ENCODE measurements around the gene CCDC39. TPM values are rescaled to one million over a fixed set of nuclear protein-coding genes. Genes with fewer than 3 reads are reported as not detected.

Gene CCDC39
- total RNA-seq, result not detected in 2 replicates

DNA sequence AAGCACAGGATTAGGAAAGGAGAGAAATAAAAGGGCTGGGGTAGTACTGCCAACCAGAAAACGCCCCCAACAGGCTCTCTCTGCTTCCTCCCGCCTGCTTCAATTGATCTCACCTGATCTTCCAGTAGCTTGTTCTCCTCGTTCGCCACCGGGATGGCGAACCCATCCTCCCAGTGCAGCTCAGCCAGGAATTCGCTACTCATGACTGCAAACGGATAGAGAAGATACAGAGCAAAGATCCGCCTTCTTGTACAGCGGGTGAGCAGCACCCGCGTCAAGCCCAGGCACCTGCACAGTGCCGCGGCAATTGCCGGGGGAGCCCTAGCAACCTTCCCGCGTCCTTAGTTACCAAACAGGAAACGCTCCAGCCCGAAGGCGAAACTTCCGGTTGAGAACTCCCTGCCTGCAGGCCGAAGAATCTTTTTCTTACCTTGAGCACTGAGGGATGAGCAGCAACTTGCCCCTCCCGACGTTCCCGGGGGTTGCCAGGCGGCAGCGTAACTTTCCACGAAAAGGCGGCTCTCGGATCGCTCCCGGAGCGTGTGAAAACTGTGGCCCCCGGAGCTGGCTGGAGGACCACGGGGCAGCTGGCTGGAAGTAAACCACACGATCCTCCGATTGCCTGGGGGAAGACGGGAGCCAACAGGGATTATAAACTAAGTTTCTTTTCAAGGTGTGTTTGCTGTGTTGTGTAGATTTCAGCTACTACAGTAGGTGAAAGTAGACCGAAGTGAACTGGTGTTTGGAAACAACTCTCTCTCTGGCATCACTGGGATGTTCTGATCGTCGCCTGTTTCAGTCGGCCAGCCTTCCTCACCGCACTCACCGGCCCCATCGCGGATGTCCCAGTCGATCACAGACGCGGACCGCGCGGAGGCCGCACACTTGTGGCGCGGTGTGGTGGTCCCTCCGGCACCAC, at the start of gene CCDC39:
TSS of gene CCDC39 (minus strand) at position 312 of the 919 bp plus-strand sequence. CDS start at position 203, 109 bp downstream.
- DNase-seq, result peak; percentile 88
- Mint-ChIP-seq H3K4me1 (peaks cover 16% of the 10 kb centered on the region), H3K4me3 (peak within 1 kb of the TSS; percentile 90), H3K27me3 (peaks cover 52% of the 10 kb centered on the region), H3K27ac (peak within 1 kb of the TSS; percentile 10), H3K36me3 (ENCODE audit: low read depth) (peaks cover 1% of the 10 kb centered on the region), H3K9me3 (no peaks in the 10 kb centered on the region)
- intact Hi-C loops (cut with micrococcal nuclease), result loop anchor here (5.0 kb wide), 1 partner anchor 47 kb away; no protein-coding TSS in a partner anchor

GRCh38 chr3:180720012-180720411, 40.7 kb upstream of the CCDC39 start:
- Mint-ChIP-seq H3K27me3 (no peaks in the 10 kb centered on the region), H3K4me3 (no peak overlapping the region), H3K36me3 (ENCODE audit: low read depth) (no peaks in the 10 kb centered on the region), H3K9me3 (no peaks in the 10 kb centered on the region), H3K4me1 (no peaks in the 10 kb centered on the region), H3K27ac (no peak overlapping the region)
- DNase-seq, result no peak
- intact Hi-C loops (cut with micrococcal nuclease), result no loop called here

DNA sequence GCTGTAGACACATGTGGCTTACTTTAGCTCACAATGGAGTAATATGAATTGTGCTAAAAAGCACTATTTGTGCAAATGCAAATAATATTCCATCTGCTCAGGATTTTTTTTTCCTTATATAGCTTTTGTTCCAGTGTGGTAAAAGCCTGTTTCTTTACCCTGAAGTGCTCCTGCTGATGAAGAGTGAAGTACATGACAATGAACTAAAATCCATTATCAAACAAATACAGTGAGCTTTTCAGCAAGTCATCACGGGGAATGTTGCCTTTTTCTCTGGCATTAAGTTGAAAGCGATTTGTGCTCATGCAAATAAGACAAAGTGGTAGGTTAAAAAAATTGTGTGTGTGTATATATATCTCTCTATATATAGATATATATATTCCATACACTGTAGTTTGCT, 28.6 kb upstream of the CCDC39 start:
- no peaks in the 10 kb centered on the region for H3K9me3 Mint-ChIP-seq
- H3K36me3 Mint-ChIP-seq (ENCODE audit: low read depth), result no peaks in the 10 kb centered on the region
- peaks cover 6% of the 10 kb centered on the region for H3K27me3 Mint-ChIP-seq
- no peak overlapping the region for H3K27ac Mint-ChIP-seq
- intact Hi-C loops (cut with micrococcal nuclease), result no loop called here
- H3K4me1 Mint-ChIP-seq, result no peaks in the 10 kb centered on the region
- H3K4me3 Mint-ChIP-seq, result no peak overlapping the region
- no peak for DNase-seq

- Mint-ChIP-seq H3K4me1 (no peaks in the 10 kb centered on the region), H3K9me3 (no peaks in the 10 kb centered on the region), H3K4me3 (no peak overlapping the region), H3K27me3 (peaks cover 6% of the 10 kb centered on the region), H3K27ac (no peak overlapping the region), H3K36me3 (ENCODE audit: low read depth) (no peaks in the 10 kb centered on the region)
- intact Hi-C loops (cut with micrococcal nuclease), result no loop called here
- DNase-seq, result no peak
Observed at GRCh38 chr3:180705619-180706018, 26.3 kb upstream of the CCDC39 start.

DNA sequence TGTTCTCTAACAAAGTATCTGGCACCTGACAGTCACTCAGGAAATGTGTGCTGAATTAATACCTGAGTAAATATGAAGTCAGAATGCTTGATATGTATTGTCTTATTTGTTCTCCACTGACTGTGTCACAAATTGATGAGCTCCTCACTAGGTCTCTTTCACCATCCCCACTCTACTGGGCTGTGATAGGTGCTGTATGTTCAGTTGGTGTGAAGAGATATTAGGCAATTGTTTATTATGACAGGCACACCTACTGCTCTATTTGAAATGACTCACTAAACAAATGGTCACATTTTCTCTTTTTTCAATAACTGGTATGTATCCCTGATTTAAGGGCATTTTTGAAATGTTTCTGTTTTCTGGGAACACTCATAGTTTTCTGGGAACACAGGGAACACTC, 25.2 kb upstream of the CCDC39 start:
- Mint-ChIP-seq H3K4me3 (no peak overlapping the region), H3K36me3 (ENCODE audit: low read depth) (no peaks in the 10 kb centered on the region), H3K9me3 (no peaks in the 10 kb centered on the region), H3K4me1 (no peaks in the 10 kb centered on the region), H3K27ac (no peak overlapping the region), H3K27me3 (peaks cover 6% of the 10 kb centered on the region)
- intact Hi-C loops (cut with micrococcal nuclease), result no loop called here
- DNase-seq, result no peak

DNA sequence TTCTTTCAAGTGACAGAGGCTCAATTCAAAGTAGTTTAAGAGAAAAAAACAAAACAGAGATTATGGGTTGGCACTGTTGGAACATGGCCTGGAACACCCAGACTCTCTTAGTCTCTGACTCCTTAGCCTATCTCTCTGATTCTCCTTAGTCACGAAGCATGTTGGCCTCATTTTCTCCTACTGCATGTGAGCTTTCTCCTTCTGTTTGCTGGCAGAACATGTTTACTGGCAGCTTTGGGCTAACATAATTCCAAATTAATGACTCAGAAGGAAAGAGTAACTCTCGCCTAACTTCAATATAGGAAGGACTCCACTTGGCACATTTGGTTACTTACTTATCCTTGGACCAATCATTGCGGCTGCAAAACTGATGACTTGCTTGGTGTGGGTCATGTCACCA, 21.7 kb upstream of the CCDC39 start:
- no peak for DNase-seq
- Mint-ChIP-seq H3K36me3 (ENCODE audit: low read depth) (no peaks in the 10 kb centered on the region), H3K4me3 (no peak overlapping the region), H3K4me1 (no peaks in the 10 kb centered on the region), H3K9me3 (no peaks in the 10 kb centered on the region), H3K27me3 (peaks cover 7% of the 10 kb centered on the region), H3K27ac (no peak overlapping the region)
- intact Hi-C loops (cut with micrococcal nuclease), result no loop called here

GRCh38 chr3:180698760-180699270, 19.5 kb upstream of the CCDC39 start:
- Mint-ChIP-seq H3K9me3 (no peaks in the 10 kb centered on the region), H3K36me3 (ENCODE audit: low read depth) (no peaks in the 10 kb centered on the region), H3K4me3 (no peak overlapping the region), H3K27ac (no peak overlapping the region), H3K4me1 (no peaks in the 10 kb centered on the region), H3K27me3 (peaks cover 6% of the 10 kb centered on the region)
- DNase-seq, result no peak
- intact Hi-C loops (cut with micrococcal nuclease), result no loop called here

- intact Hi-C loops (cut with micrococcal nuclease), result no loop called here
- no peaks in the 10 kb centered on the region for H3K4me1 Mint-ChIP-seq
- DNase-seq, result no peak
- no peaks in the 10 kb centered on the region for H3K9me3 Mint-ChIP-seq
- peaks cover 11% of the 10 kb centered on the region for H3K27me3 Mint-ChIP-seq
- H3K27ac Mint-ChIP-seq, result no peak overlapping the region
- no peak overlapping the region for H3K4me3 Mint-ChIP-seq
- no peaks in the 10 kb centered on the region for H3K36me3 Mint-ChIP-seq (ENCODE audit: low read depth)
Observed at GRCh38 chr3:180694321-180694720, 15.0 kb upstream of the CCDC39 start.

GRCh38 chr3:180693656-180694055, 14.4 kb upstream of the CCDC39 start:
- intact Hi-C loops (cut with micrococcal nuclease), result no loop called here
- Mint-ChIP-seq H3K4me3 (no peak overlapping the region), H3K9me3 (no peaks in the 10 kb centered on the region), H3K27me3 (peaks cover 11% of the 10 kb centered on the region), H3K27ac (no peak overlapping the region), H3K4me1 (no peaks in the 10 kb centered on the region), H3K36me3 (ENCODE audit: low read depth) (no peaks in the 10 kb centered on the region)
- DNase-seq, result no peak

DNA sequence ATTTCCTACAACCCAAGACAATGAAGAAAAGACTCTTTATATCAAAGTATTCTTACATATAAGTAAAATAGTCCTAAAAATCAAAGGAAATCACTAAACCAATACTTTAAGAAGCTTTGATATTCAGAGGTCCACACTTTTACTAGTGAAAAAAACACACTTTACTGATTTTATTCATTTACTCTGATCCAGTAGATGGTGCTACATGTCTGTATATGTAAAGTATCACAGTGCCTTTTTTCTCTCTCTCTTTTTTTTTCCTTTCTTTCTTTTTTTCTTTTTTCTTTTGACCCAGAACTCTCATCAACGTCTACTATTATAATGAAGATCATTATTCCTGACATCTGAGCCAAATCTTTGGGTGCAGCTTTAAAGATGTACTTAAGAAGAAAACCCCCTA, 10.8 kb upstream of the CCDC39 start:
- no peak for DNase-seq
- no peaks in the 10 kb centered on the region for H3K36me3 Mint-ChIP-seq (ENCODE audit: low read depth)
- no peaks in the 10 kb centered on the region for H3K9me3 Mint-ChIP-seq
- H3K27ac Mint-ChIP-seq, result no peak overlapping the region
- no peak overlapping the region for H3K4me3 Mint-ChIP-seq
- intact Hi-C loops (cut with micrococcal nuclease), result no loop called here
- no peaks in the 10 kb centered on the region for H3K4me1 Mint-ChIP-seq
- peaks cover 10% of the 10 kb centered on the region for H3K27me3 Mint-ChIP-seq

DNA sequence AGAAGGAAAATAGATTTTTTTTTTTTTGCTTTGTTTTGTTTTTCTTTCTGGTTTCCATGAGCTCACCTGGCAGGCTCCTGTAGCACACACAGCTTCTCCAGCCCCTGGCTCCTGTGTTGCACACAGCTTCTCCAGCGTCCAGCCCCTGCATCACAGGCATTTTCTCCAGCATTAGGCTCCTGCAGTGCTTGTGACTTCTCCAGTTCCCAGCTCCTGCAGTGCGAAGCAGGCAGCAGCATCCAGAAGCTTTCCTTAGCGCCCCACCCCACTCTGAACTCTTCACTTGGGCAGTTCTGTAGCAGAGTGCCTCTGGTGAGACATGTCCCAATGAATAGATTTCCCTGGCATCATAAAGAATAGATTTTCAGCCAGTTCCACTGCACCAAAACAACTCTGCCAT, 5.5 kb upstream of the CCDC39 start:
- no peak overlapping the region for H3K4me3 Mint-ChIP-seq
- peaks cover 4% of the 10 kb centered on the region for H3K4me1 Mint-ChIP-seq
- no peak for DNase-seq
- peaks cover 27% of the 10 kb centered on the region for H3K27me3 Mint-ChIP-seq
- no peaks in the 10 kb centered on the region for H3K9me3 Mint-ChIP-seq
- no peaks in the 10 kb centered on the region for H3K36me3 Mint-ChIP-seq (ENCODE audit: low read depth)
- no peak overlapping the region for H3K27ac Mint-ChIP-seq
- intact Hi-C loops (cut with micrococcal nuclease), result loop anchor here (5.0 kb wide), 1 partner anchor 53 kb away; no protein-coding TSS in a partner anchor

- Mint-ChIP-seq H3K9me3 (no peaks in the 10 kb centered on the region), H3K4me1 (peaks cover 12% of the 10 kb centered on the region), H3K36me3 (ENCODE audit: low read depth) (peaks cover 1% of the 10 kb centered on the region), H3K27ac (no peak overlapping the region), H3K27me3 (peaks cover 37% of the 10 kb centered on the region), H3K4me3 (no peak overlapping the region)
- DNase-seq, result no peak
- intact Hi-C loops (cut with micrococcal nuclease), result loop anchor here (5.0 kb wide), 1 partner anchor 52 kb away; no protein-coding TSS in a partner anchor
Observed at GRCh38 chr3:180683816-180684215, 4.5 kb upstream of the CCDC39 start.

DNA sequence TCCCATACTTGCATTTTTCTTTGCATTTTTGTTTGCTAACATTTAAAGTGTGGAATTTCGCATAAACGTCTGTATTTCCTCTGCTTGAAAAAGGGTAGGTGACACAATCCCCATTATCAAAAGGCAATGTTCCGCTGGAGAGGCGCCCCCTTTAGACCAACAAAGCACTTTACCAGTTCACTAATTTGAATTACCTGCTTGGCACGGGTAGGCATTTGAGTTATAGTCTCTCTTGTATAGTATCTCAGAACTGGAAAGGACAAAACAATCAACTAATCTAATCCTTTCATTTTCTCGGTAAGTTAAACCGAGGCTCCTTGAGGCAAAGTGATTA, 775 bp upstream of the CCDC39 start:
- DNase-seq, result no peak
- Mint-ChIP-seq H3K4me1 (peaks cover 16% of the 10 kb centered on the region), H3K27ac (peak overlapping the region; percentile 10), H3K27me3 (peaks cover 52% of the 10 kb centered on the region), H3K9me3 (no peaks in the 10 kb centered on the region), H3K4me3 (peak overlapping the region; percentile 90), H3K36me3 (ENCODE audit: low read depth) (peaks cover 1% of the 10 kb centered on the region)
- intact Hi-C loops (cut with micrococcal nuclease), result loop anchor here (5.0 kb wide), 1 partner anchor 48 kb away; no protein-coding TSS in a partner anchor

DNA sequence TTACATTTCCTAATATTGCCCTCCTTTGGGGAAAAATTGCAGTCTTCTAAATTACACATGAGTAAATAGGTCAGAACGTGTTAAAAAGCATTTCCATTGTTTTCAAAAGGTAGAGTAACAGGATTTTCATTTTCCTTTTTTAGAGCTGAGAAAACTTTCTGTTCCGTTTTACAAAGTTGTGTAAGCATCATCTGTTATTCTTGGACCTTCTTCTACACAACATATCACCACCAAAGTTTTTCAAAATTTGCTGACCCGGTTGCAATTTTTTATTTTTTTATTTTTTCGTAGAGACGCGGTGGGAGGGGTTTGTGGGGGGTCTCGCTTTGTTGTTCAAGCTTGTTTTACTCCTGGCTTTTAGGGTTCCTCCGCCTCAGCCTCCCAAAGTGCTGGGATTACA, 1.1 kb downstream of the CCDC39 start:
- Mint-ChIP-seq H3K36me3 (ENCODE audit: low read depth) (peaks cover 1% of the 10 kb centered on the region), H3K4me3 (no peak overlapping the region), H3K27me3 (peaks cover 46% of the 10 kb centered on the region), H3K9me3 (no peaks in the 10 kb centered on the region), H3K27ac (no peak overlapping the region), H3K4me1 (peaks cover 16% of the 10 kb centered on the region)
- no peak for DNase-seq
- intact Hi-C loops (cut with micrococcal nuclease), result no loop called here

Data from activated CD4-positive, alpha-beta T cell treated with anti-CD3 and anti-CD28 coated beads, Interleukin-2, amount 10 ng/mL, durations not matched to agents 24 days and 14 days (primary cell).